ENCODE results near the gene SBF1. TPM values are rescaled to one million over a fixed set of nuclear protein-coding genes. Genes with fewer than 3 reads are reported as not detected.

SBF1 gene
- polyA plus RNA-seq, 1 donor (not counting 4 experiments of a cell fraction or from before 2014, with no cell fraction given), result 16.2 TPM

DNA sequence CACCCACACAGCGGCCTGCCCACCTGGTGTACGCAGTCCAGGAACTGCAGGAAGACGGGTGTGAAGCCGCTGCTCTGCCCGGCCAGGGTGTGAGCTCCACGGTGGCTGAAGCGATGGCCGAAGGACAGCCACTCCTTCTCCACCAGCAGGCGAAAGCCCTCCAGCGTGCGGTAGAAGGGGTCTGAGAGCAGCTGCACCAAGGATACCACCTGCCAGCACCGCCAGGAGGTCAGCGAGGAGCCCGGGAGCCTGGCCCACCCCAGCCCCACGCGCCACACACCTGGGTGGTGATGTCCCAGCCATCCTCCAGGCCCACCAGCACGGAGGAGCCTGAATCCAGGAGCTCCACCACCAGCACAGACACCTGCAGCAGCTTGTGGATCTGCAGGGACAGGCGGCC, 19.6 kb downstream of the SBF1 start:
- H3K36me3 ChIP-seq (ENCODE audit: control insufficient read depth in 2 of 2, extremely low read depth in 1 of 2, insufficient read depth in 2 of 2, low read length in 2 of 2), result peaks cover 40 to 42% of the 10 kb centered on the region in 2 experiments

DNA sequence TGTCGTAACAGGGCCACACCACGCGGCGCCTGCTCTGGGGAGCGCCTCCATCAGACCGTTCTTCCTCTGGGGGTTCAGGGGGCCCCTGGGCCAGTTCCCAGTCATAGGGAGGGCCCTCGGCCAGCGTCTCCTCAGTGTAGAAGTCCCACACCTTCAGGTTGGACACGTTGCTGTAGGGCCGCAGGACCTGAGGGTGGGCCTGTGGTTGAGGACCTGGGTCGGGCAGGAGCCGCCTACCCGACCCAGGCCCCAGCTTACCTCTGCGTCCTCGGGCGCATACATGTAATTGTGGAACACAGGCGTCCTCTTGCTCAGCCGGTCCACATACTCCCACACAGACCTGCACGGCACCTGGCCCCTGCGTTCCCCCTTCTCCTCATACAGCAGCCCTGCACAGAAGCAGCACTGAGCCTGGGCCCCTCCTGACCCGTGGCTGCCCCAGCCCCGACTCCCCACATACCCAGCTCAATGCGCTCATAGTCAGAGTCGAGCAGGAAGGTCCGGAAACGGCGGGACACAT, 20.2 kb downstream of the SBF1 start:
- H3K27ac ChIP-seq (ENCODE audit: control insufficient read depth, insufficient read depth, low read length), result no peak overlapping the region
- H3K4me3 ChIP-seq (ENCODE audit: control insufficient read depth in 2 of 3, extremely low read depth in 1 of 3, insufficient read depth in 2 of 3, low read depth in 1 of 3, low read length in 3 of 3), result no peak overlapping the region
- peaks cover 41 to 42% of the 10 kb centered on the region in 2 experiments for H3K36me3 ChIP-seq (ENCODE audit: control insufficient read depth in 2 of 2, extremely low read depth in 1 of 2, insufficient read depth in 2 of 2, low read length in 2 of 2)
- no peaks in the 10 kb centered on the region for H3K4me1 ChIP-seq (ENCODE audit: control insufficient read depth, extremely low read depth, insufficient read depth, low read length)
- H3K79me2 ChIP-seq (ENCODE audit: control insufficient read depth, insufficient read depth, low read length), result no peaks in the 10 kb centered on the region
- dilution Hi-C loops (cut with MboI; ENCODE audit: extremely low pct_ligation_motif_present, low sequenced_read_pairs), result no loop called here
- peaks cover 2% of the 10 kb centered on the region for H4K20me1 ChIP-seq (ENCODE audit: control insufficient read depth, extremely low read depth, insufficient read depth, low read length)
- DNase-seq (ENCODE audit: low read depth, low spot score) (no peak), FAIRE-seq (no peak)
- H3K27me3 ChIP-seq (ENCODE audit: control insufficient read depth, extremely low read depth, insufficient read depth, low read length), result no peaks in the 10 kb centered on the region
- H3K9me3 ChIP-seq (ENCODE audit: control insufficient read depth, low read depth, low read length), result no peaks in the 10 kb centered on the region
- H2AFZ ChIP-seq (ENCODE audit: control insufficient read depth, low read length), result no peak overlapping the region
- no peak overlapping the region for H3K9ac ChIP-seq (ENCODE audit: control insufficient read depth, extremely low read depth, insufficient read depth, low read length)
- no peaks in the 10 kb centered on the region for H3K9me1 ChIP-seq (ENCODE audit: control insufficient read depth, extremely low read depth, insufficient read depth, low read length)
- TF ChIP-seq, protein P1, sequence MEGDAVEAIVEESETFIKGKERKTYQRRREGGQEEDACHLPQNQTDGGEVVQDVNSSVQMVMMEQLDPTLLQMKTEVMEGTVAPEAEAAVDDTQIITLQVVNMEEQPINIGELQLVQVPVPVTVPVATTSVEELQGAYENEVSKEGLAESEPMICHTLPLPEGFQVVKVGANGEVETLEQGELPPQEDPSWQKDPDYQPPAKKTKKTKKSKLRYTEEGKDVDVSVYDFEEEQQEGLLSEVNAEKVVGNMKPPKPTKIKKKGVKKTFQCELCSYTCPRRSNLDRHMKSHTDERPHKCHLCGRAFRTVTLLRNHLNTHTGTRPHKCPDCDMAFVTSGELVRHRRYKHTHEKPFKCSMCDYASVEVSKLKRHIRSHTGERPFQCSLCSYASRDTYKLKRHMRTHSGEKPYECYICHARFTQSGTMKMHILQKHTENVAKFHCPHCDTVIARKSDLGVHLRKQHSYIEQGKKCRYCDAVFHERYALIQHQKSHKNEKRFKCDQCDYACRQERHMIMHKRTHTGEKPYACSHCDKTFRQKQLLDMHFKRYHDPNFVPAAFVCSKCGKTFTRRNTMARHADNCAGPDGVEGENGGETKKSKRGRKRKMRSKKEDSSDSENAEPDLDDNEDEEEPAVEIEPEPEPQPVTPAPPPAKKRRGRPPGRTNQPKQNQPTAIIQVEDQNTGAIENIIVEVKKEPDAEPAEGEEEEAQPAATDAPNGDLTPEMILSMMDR (optimal IDR thresholded peaks at IDR 0.05 in 1 of 3, IDR thresholded peaks at IDR 0.05 in 1 of 3, conservative IDR thresholded peaks at IDR 0.05 in 1 of 3; ENCODE audit: extremely low read depth in 1 of 3, insufficient read depth in 2 of 3, low read length in 3 of 3), result no peak
- no peak for TF ChIP-seq EZH2 (IDR thresholded peaks at IDR 0.05; ENCODE audit: low read length)
- no peak overlapping the region for H3K4me2 ChIP-seq (ENCODE audit: control insufficient read depth, extremely low read depth, insufficient read depth, low read depth, low read length)

More for the DNA sequence above, 19.6 kb downstream of the SBF1 start:
- Histone ChIP-seq H2AFZ (ENCODE audit: control insufficient read depth, low read length) (no peak overlapping the region), H3K4me1 (ENCODE audit: control insufficient read depth, extremely low read depth, insufficient read depth, low read length) (no peaks in the 10 kb centered on the region), H3K4me3 (ENCODE audit: control insufficient read depth in 2 of 3, extremely low read depth in 1 of 3, insufficient read depth in 2 of 3, low read depth in 1 of 3, low read length in 3 of 3) (no peak overlapping the region), H3K27ac (ENCODE audit: control insufficient read depth, insufficient read depth, low read length) (no peak overlapping the region), H3K4me2 (ENCODE audit: control insufficient read depth, extremely low read depth, insufficient read depth, low read depth, low read length) (no peak overlapping the region), H4K20me1 (ENCODE audit: control insufficient read depth, extremely low read depth, insufficient read depth, low read length) (peaks cover 2% of the 10 kb centered on the region), H3K27me3 (ENCODE audit: control insufficient read depth, extremely low read depth, insufficient read depth, low read length) (no peaks in the 10 kb centered on the region), H3K79me2 (ENCODE audit: control insufficient read depth, insufficient read depth, low read length) (no peaks in the 10 kb centered on the region), H3K9me1 (ENCODE audit: control insufficient read depth, extremely low read depth, insufficient read depth, low read length) (no peaks in the 10 kb centered on the region), H3K9ac (ENCODE audit: control insufficient read depth, extremely low read depth, insufficient read depth, low read length) (no peak overlapping the region), H3K9me3 (ENCODE audit: control insufficient read depth, low read depth, low read length) (no peaks in the 10 kb centered on the region)
- FAIRE-seq, result no peak
- TF ChIP-seq, protein P1 (optimal IDR thresholded peaks at IDR 0.05 in 1 of 3, IDR thresholded peaks at IDR 0.05 in 1 of 3, conservative IDR thresholded peaks at IDR 0.05 in 1 of 3; ENCODE audit: extremely low read depth in 1 of 3, insufficient read depth in 2 of 3, low read length in 3 of 3), result no peak
- no peak for TF ChIP-seq EZH2 (IDR thresholded peaks at IDR 0.05; ENCODE audit: low read length)
- DNase-seq (ENCODE audit: low read depth, low spot score), result no peak
- dilution Hi-C loops (cut with MboI; ENCODE audit: extremely low pct_ligation_motif_present, low sequenced_read_pairs), result no loop called here

Data from keratinocyte (primary cell).